HUES48 (cell line): ENCODE data around the gene TYMP.
"Not testable (repeated sequence)": the region's sequence is repeated elsewhere in the genome, so short reads cannot be mapped to it uniquely, and the experiment has no call there.

Experiments
- H3K27ac ChIP-seq: one replicate; pipeline ENCODE4 v1.7.0; 2013; ENCODE audit warnings: low read depth, low read length, inconsistent platforms
- H3K27me3 ChIP-seq: 2 replicates; pipeline ENCODE4 v1.6.1; 2013; ENCODE audit warnings: mild to moderate bottlenecking, low read length; ENCODE audit not compliant: control insufficient read depth, insufficient read depth
- H3K36me3 ChIP-seq: 2 replicates; pipeline ENCODE4 v1.6.1; 2013; ENCODE audit warnings: low read length; ENCODE audit not compliant: control insufficient read depth, insufficient read depth
- H3K4me1 ChIP-seq: 2 replicates; pipeline ENCODE4 v1.6.1; 2013; ENCODE audit warnings: mild to moderate bottlenecking, low read length; ENCODE audit not compliant: control insufficient read depth, insufficient read depth
- H3K4me3 ChIP-seq: 2 replicates; pipeline ENCODE4 v1.5.1; 2013; ENCODE audit warnings: mild to moderate bottlenecking, low read depth, low read length
- H3K9ac ChIP-seq: 2 replicates; pipeline ENCODE4 v1.6.1; 2013; ENCODE audit warnings: mild to moderate bottlenecking, low read depth, low read length, moderate library complexity
- H3K9me3 ChIP-seq: 2 replicates; pipeline ENCODE4 v1.6.1; 2013; ENCODE audit warnings: low read length; ENCODE audit not compliant: control insufficient read depth, insufficient read depth

Gene TYMP

GRCh38 chr22:50546326-50547262 lies 16.8 kb upstream of the TYMP start:
- Histone ChIP-seq H3K9ac (no peak overlapping the region), H3K4me1 (peaks cover 4% of the 10 kb centered on the region; the same call in 1 of the 2 replicates), H3K27me3 (peaks cover 16% of the 10 kb centered on the region), H3K9me3 (no peaks in the 10 kb centered on the region), H3K4me3 (no peak overlapping the region), H3K27ac (no peak overlapping the region), H3K36me3 (no peaks in the 10 kb centered on the region)

DNA sequence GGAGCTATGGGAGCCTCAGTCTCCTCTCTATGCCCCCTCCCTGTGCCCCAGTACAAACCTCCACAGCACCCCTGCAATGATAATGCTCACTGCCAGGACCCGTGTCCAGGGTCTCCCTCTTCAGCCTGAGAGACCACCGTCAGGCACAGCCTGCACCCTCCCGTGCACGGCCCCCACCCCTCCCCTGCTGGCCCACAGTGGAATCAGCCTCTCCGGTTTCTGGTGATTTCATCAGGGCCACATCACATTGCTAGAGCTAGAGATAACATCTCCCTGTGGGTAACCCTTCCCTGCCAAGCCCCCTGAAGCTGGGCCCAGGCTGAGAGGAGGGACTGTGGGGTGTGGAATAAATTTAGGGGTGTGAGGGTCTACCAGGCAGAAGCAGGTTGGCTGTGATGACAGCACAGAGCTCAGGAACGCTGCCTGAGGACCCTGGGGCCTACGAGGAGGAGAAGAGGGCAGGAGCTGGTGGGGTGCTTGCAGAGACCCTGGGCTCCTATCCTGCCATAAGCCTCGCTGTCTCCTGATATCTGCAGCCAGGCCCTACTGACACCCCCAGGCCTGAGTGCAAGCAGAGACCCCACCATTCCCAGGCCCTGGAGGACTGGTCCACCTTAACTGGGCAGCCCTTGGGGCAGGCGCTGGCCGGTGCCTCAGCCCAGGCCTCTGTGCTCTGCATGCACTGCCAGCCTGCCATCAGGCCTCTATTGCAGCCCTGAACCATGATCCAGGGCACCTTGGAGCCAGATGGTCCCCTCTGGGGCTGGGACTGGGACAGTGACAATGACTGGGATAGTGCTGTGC lies 15.9 kb upstream of the TYMP start, which contains the start of gene KLHDC7B:
KLHDC7B (plus strand) TSS at position 378 of the 804 bp plus-strand sequence; CDS start at position 723, 345 bp downstream.
- Histone ChIP-seq H3K4me1 (peaks cover 4% of the 10 kb centered on the region; the same call in 1 of the 2 replicates), H3K9ac (no peak within 1 kb of the TSS), H3K27ac (no peak within 1 kb of the TSS)

GRCh38 chr22:50544746-50545253 lies 15.0 kb upstream of the TYMP start:
- Histone ChIP-seq H3K4me3 (no peak overlapping the region; the same call in 1 of the 2 replicates), H3K27ac (no peak overlapping the region), H3K9me3 (no peaks in the 10 kb centered on the region), H3K4me1 (peaks cover 4% of the 10 kb centered on the region; the same call in 1 of the 2 replicates), H3K27me3 (peaks cover 16% of the 10 kb centered on the region), H3K36me3 (no peaks in the 10 kb centered on the region), H3K9ac (no peak overlapping the region)

More for the DNA sequence above, 15.9 kb upstream of the TYMP start, which contains the start of gene KLHDC7B:
- H3K36me3 ChIP-seq: no peaks in the 10 kb centered on the region
- no peaks in the 10 kb centered on the region for H3K9me3 ChIP-seq
- H3K4me3 ChIP-seq: no peak within 1 kb of the TSS
- peaks cover 16% of the 10 kb centered on the region for H3K27me3 ChIP-seq

- no peaks in the 10 kb centered on the region for H3K36me3 ChIP-seq
- H3K9ac ChIP-seq: no peak overlapping the region
- no peaks in the 10 kb centered on the region for H3K9me3 ChIP-seq
- peak overlapping the region; percentile 42; the same call in 1 of the 2 replicates for H3K4me3 ChIP-seq
- peaks cover 16% of the 10 kb centered on the region for H3K27me3 ChIP-seq
- no peak overlapping the region for H3K27ac ChIP-seq
- peaks cover 4% of the 10 kb centered on the region; the same call in 1 of the 2 replicates for H3K4me1 ChIP-seq
Measured at GRCh38 chr22:50544078-50544745, 14.4 kb upstream of the TYMP start.

- Histone ChIP-seq H3K27me3 (peaks cover 16% of the 10 kb centered on the region), H3K4me1 (peaks cover 4% of the 10 kb centered on the region; the same call in 1 of the 2 replicates), H3K9me3 (no peaks in the 10 kb centered on the region), H3K9ac (no peak overlapping the region), H3K27ac (no peak overlapping the region), H3K36me3 (no peaks in the 10 kb centered on the region), H3K4me3 (no peak overlapping the region)
Measured at GRCh38 chr22:50542416-50542927, 12.7 kb upstream of the TYMP start.

DNA sequence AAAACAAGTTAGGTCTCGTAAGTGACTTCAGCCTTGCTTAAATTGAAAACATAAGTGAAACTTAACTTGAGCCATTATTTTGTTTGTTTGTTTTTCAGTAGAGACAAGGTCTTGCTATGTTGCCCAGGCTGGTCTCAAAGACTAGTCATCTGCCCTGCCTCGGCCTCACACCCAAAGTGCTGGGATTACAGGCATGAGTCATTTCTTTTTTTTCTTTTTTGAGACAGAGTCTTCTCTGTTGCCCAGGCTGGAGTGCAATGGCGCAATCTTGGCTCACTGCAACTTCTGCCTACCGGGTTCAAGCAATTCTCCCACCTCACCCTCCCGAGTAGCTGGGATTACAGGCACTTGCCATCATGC lies 11.8 kb upstream of the TYMP start:
- H3K4me1 ChIP-seq, H3K27ac ChIP-seq, H3K9me3 ChIP-seq, H3K4me3 ChIP-seq, H3K36me3 ChIP-seq, H3K9ac ChIP-seq: not testable (repeated sequence)
- peaks cover 16% of the 10 kb centered on the region for H3K27me3 ChIP-seq

- no peak overlapping the region for H3K27ac ChIP-seq
- H3K4me3 ChIP-seq: no peak overlapping the region
- H3K9me3 ChIP-seq: no peaks in the 10 kb centered on the region
- peaks cover 4% of the 10 kb centered on the region; the same call in 1 of the 2 replicates for H3K4me1 ChIP-seq
- no peak overlapping the region for H3K9ac ChIP-seq
- H3K27me3 ChIP-seq: peaks cover 11% of the 10 kb centered on the region
- no peaks in the 10 kb centered on the region for H3K36me3 ChIP-seq
Measured at GRCh38 chr22:50540381-50540780, 10.6 kb upstream of the TYMP start.

- H3K27me3 ChIP-seq: peaks cover 10% of the 10 kb centered on the region
- no peaks in the 10 kb centered on the region for H3K4me1 ChIP-seq
- no peak overlapping the region for H3K9ac ChIP-seq
- H3K4me3 ChIP-seq: no peak overlapping the region
- no peaks in the 10 kb centered on the region for H3K9me3 ChIP-seq
- no peak overlapping the region for H3K27ac ChIP-seq
- H3K36me3 ChIP-seq: no peaks in the 10 kb centered on the region
Measured at GRCh38 chr22:50537765-50538164, 8.0 kb upstream of the TYMP start.

DNA sequence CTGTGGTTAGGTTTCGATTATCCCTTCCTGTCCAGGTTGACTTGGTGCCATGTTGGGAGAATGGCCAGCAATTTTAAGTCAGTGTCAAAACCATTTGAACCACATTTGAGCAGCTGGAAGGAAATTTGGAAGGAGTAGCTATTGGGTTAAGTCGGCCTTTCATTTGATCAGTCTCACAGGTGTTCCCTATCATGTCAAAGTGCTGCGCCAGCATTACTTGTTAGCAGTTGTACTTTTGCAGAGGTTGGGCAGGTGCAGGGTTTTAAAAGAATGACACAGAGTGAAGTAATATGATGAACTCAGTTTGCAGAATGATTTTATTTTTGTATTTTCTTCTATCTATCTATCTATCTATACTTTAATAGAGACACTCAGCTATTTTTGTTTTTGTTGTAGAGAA lies 6.4 kb upstream of the TYMP start:
- Histone ChIP-seq H3K27ac (no peak overlapping the region), H3K9me3 (no peaks in the 10 kb centered on the region), H3K4me3 (no peak overlapping the region), H3K4me1 (no peaks in the 10 kb centered on the region), H3K9ac (no peak overlapping the region), H3K27me3 (peaks cover 25% of the 10 kb centered on the region), H3K36me3 (no peaks in the 10 kb centered on the region)

DNA sequence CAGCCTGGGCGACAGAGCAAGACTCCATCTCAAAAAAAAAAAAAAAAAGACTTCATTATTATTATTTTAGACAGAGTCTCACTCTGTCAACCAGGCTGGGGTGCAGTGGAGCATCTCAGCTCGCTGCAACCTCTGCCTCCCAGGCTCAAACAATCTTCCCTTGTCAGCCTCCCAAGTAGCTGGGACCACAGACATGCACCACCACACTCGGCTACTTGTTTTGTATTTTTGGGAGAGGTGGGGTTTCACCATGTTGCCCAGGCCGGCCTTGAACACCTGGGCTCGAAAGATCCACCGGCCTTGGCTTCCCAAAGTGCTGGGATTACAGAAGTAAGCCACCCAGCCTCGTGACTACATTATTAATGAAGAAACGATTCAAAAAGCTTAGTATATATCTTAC lies 5.3 kb upstream of the TYMP start:
- H3K27ac ChIP-seq: no peak overlapping the region
- H3K4me1 ChIP-seq: no peaks in the 10 kb centered on the region; the same call in 1 of the 2 replicates
- no peaks in the 10 kb centered on the region for H3K36me3 ChIP-seq
- peaks cover 36% of the 10 kb centered on the region for H3K27me3 ChIP-seq
- no peak overlapping the region for H3K9ac ChIP-seq
- no peaks in the 10 kb centered on the region for H3K9me3 ChIP-seq
- no peak overlapping the region for H3K4me3 ChIP-seq
